Hippocampal formation (tissue), 2 donors: ENCODE data around the gene LRP8.

Source experiments
- DNase-seq, 2 donors: peaks; one replicate each; lab custom pipeline; 2025; lab: John Stamatoyannopoulos, UW

Gene LRP8

DNA sequence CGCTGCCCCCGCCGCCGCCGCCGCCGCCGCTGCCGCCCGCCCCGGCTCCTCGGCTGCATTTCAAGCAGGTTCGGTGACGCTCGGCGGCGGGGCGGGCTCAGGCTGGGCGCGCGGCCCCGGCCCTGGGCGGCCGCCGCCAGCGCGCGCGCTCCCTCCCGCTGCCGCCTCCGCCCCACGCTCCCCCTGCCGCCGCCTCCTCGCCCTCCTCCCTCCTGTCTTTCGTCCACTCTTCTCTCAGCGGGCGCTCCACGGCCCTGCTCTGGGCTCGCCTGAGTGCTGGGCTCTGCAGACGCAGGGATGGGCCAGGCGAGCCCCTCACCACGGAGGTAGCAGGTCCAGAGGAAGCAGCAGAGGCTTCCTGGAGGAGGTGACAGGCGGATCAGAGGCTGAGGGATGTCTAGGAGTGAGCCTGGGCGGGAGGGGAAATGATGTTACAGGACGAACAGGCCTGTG, at the start of gene LRP8:
LRP8 (minus strand) TSS at position 62 of the 453 bp plus-strand sequence. CDS start 158 bp downstream, outside the sequence.
- peak; percentile 30 to 37 for DNase-seq

DNA sequence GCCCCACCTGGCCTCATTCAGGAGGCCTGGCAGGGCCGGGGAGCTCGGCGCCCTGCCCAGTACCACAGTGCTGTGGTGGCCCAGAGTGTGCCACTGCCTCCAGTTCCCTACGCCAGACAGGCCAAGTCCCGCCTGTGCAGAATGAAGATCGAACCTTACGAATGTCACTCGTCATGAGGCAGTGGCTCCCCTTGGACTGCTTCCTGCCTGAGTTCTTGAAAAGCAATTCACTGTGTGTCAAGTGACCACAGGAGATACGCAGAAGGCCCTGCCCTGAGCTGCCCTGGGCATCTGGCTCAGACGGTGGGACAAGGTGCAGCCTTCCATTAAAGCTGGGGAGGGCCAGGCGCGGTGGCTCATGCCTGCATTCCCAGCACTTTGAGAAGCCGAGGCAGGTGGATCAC, 49.6 kb upstream of the LRP8 start:
- no peak for DNase-seq

DNA sequence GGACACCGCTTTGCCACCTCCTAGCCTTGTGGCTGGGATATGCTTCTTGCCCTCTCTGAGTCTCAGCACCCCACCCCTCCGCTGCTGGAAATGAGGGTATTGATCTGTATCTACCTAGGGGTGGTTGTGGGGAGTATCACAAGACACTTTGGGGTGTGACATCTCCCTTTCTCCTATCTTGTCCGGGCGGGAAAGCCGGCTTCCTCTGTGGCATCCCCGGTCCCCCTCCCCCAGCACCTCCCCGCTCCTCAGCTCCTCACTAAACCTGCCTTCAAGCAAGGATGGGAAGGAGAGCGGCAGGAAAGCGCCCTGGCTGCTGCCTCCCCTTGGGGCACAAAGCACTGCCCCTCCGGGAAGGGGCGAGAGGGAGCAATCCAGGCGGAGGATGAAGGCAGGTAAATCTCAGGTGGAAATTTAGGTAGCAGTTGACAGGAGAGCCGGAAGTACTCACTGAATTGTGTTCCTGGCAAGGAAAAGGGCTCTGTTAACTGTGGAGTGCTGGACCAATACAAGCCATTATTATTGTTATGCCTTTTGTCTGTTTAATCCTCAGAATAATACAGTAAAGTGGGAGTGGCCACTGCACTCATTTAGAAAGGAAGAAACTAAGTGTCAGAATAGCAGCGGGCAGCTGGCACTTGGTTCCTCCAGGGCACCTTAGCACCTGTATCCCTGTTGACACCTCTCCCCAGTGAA, 49.0 kb upstream of the LRP8 start:
- DNase-seq: no peak

DNA sequence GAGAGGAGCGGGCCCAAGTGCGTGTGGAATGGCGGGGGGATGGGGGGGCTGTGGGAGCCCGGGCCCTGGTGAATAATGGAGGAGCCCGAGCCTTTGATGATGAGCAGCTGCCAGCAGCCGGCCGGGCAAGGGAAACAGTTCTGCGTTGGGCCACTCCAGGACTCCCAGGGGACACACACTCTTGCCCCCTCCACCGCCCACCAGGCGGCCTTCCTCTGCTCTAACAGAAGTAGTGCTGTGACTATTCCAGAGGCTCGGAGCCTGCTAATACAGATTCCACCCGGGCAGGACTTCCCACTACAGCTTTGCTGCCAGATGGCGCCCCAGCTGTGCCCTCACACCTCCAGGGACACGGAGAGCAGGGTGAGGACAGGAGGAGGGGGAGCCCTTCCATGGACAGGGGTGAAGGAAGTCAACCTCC, 48.2 kb upstream of the LRP8 start:
- no peak for DNase-seq

DNA sequence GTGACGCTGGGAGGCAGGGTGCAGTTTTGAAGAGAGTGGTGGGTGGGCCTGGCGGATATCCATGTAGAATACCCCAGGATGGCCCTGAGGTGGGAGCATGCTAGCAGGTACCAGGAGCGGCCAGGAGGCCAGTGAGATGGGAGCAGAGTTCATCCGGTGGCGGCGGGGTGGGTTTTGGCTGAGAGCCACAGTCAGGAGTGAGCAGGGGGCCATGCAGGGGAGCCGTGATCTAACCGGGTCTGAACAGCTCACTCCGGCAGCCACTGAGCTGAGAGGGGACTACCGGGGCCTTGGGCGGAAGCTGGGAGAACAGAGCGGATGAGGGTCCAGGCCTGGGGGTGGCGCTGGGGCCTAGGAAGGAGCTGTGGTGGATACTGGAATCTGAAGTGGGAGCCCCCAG, 47.6 kb upstream of the LRP8 start:
- DNase-seq: no peak

DNA sequence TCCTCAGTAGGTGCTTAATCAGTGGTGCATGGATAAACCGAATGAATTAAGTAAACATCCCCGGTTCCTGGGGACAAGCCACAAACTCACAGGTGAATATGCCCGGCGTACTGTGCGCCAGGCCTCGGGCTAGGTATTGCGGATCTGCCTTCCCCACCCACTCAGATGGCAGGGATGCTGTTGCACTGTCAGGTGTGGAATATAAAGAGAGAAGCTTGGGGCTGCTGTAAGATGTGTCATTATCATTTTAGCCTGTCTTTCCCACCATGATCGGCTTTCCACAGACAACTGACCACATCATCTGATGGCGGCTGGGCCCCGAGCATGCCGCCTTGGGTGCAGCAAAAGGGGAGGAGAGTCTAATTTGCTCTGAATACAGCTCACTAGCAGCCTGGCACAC, 45.4 kb upstream of the LRP8 start:
- no peak for DNase-seq

DNA sequence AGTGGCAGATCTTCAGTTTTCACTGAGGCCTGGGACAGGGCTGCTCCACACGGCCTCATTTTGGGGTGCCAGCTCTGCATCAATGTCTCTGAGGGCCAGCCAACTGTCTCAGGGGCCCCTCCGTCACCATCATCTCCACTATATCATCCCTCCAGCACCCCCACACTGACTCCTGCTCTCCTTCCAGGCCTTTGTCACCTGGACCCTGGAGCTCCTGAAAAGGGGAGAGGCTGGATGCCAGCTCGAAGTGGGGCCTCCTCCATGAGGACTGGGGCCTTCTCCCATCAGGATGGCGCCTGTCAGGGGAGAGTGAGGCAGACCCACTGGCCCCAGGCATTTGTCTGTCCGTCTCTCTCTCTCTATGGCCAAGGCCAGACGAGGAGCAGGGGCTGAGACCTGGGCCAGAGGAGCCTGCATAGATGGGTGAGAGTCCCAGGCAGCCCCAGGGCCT, 44.7 kb upstream of the LRP8 start:
- no peak for DNase-seq

DNA sequence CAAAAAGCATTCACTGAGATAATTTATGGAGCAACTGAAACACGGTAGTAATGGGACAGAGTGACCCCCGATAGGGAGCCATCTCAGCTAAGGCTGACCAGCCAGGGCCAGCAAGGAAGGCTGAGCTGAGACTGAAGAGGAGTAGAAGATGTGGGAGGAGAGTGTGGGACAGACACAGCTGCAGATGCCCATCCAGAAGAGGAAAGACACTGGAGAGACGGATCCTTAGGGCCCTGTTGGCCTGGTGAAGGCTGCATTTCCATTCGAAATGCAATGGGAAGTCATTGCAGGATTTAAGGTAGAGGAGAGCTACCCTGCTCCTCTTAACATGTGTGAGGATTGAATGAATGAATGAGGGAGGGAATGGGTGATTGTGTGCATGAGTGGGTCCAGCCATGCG, 44.0 kb upstream of the LRP8 start:
- no peak for DNase-seq

DNA sequence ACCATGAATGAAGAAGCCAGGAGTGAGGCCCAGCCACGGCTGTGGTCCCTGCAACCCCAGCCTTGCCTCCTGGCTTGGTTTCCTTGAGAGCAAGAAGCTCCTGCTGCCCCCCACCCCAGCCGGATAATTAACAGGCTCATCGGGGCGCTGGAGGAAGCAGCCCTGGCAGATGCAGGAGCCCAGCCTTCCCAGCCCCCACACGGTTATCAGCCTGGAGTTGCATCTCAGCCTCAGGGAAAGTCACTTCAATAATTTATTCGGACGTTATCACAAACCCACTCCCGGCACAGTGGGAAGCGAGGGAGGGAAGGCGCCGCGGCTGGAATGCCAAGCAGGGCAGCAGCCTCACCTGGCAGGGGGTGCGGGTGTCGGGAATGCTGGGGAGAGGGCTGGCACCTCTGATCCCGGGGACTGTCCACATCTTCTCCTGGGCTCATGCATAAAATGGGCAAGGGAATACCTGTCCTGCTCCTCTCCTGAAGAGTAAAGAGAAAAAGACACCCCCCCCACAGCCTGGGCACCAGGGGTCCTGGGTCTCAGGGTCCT, 43.3 kb upstream of the LRP8 start:
- DNase-seq: no peak

DNA sequence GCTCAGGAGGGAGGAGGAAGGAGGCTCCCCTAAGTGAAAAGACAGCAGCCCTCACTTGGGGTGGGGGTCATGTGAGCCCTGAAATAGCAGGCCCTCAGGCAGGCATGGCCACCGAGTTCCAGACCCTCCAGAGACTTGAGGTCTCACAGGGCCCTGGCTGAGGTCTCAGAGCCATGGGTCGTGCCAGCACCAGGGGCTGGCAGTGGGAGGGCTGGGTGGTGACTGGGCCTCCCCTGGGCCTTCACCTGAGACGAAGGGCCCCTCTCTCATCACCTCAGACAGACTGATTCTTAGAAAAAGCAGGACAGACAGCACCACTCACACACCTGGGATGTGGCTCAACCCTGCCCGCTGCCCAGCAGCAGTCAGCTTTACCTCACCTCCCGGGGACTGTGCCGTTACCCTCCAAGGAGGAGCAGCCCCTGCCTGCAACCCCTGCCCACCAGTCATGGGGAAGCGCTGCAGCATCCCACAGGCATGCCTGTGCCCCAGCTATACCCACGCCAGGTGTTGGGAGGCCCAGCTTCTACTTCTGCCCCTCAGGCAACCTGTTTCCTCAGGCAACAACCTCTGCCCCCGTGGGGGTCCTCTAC, 42.6 kb upstream of the LRP8 start:
- DNase-seq: no peak

DNA sequence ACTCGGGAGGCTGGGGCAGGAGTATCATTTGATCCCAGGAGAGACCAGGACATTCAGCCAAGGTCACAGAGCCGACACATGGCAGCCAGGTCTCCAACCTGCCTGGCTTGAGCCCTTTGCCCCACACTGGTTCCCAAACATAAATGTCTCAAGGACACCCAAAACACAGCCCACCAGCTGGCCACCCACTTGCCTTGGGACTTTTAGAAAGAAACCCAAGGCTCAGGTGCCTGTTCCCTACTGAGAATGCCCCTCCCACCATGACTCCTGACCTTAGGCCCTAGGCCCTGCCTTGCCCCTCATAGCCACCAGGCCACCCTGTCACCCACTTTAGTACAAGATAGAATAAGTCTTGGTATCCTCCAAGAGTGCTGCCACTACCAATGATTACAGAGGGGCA, 41.9 kb upstream of the LRP8 start:
- DNase-seq: no peak

DNA sequence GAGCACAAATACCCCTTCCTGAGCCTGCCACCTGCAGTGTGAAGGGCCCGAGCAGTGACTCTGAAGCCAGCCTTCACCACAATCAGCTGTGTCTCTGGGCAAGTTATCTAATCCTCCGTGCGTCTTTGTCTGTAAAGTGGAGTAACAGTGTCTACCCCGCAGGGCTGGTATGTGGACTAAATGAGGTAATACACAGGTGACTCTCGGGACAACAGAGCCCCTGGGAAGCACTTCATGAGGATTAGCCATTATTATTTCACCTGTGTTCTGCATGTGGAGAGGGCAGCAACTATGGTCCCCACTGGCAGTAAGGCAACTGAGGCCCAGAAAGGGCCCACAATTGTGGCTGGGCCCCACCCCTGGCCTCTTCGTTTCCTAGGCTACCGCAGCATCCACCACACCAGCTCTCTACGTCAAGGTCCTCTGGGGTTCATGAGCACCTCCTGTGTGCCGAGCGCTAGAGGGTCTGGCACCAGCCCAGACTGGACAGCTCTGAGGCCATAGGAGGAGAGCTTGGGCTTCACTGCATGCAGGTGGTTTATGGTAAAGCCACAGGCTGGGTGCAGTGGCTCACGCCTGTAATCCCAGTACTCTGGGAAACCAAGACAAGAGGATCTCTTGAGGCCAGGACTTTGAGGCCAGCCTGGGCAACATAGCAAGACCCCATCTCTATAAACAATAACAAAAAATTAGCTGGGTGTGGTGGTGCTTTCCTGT, 41.3 kb upstream of the LRP8 start:
- no peak for DNase-seq

DNA sequence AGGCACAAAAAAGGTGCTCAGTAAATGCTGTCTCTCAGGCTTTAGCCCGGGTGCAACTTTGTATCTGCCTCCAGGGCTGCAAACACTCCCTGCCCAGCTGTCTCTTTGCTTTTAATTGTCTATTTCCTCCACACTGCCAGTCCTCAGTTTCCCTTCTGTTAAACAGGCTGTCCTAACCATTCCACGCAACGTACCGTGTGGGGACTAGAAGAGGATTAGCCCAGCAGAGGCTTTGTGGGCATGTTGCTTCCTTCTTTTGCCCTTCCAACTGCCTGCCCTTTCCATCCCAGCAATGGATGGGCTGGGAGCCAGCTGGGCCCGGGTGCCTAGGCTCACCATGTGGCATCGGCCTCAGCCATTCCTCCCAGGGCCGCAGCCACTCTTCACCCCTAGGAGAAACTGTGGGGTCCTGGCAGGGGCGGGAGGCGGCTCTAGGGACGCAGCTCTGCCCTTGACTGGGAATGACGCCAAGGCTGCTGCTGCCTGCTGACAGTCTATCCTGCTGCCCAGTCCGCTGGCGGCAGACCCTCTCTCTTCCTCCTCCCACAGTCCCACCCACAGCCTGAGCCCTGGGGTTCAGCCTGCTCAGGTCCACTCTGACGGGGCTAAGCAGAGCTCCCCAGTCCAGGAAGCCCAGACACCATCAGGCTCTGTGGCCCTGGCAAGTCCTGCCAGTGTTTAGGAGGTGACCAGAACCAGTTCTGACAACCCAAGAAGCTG, 40.6 kb upstream of the LRP8 start:
- DNase-seq: no peak

DNA sequence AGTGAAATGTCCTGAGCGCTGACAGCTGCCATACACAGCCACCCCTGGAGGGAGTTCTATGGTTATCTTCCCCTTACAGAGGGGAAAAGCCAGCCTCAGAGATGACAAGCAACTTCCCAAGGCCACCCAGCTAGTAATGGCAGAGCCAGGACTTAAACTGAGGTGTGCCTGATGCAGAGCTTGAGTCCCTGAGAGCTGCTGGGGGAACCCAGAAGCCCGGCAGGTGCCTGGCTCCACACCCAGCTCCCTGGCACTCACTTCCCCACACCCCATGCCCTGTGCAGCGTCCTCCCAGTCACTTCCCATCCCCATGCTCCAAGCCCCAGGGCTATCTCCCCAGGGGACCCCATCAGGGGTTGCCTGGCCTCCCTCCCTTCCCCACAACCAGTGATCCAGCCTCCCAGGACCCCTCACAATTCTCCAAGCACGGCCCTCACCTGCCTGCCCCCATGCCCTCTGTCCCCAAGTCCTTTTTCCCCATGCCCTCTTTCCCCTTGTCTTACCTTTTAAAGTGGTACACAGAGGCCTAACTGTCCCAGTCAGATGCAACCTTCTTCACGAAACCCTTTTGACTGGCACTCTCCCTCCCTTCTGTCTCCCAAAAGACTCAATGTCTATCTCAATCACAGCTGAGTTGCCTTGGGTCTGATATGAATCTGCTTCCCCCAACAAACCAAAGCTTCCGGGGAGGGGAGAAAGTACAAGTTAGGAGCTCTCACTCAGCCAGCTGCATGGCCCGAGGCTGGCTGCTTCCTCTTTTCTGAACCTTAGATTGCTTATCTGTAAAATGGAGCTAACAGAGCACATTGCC, 39.8 kb upstream of the LRP8 start:
- DNase-seq: peak in 1 of 2 donors; percentile 4

DNA sequence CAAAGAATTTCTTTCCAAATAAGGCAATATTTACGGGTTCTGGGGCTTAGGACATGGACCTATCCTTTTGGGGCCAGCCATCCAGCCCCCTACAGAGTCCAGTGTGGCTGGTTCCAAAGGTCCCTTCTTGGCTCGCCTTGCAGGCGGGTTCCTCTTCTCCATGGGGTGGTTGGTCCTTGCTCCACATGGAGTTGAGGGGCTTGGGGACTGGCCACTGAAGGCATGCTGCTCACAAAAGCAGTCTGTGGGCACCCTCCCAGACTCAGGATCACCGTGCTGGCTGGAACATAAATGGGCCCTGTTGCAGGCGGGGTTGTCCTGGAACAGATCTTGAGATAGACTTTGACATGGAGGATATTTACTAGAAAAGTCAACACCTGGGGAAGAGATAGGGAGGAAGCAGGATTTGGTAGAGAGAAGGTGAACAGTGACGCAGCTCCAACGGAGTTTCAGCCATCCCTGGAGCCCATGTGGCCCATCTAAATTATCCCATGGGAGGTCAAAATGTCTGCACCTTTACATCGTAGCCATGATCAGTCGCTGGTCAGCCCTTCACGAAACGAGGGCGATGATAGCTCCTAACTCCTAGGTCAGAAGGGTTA, 39.1 kb upstream of the LRP8 start:
- no peak for DNase-seq

DNA sequence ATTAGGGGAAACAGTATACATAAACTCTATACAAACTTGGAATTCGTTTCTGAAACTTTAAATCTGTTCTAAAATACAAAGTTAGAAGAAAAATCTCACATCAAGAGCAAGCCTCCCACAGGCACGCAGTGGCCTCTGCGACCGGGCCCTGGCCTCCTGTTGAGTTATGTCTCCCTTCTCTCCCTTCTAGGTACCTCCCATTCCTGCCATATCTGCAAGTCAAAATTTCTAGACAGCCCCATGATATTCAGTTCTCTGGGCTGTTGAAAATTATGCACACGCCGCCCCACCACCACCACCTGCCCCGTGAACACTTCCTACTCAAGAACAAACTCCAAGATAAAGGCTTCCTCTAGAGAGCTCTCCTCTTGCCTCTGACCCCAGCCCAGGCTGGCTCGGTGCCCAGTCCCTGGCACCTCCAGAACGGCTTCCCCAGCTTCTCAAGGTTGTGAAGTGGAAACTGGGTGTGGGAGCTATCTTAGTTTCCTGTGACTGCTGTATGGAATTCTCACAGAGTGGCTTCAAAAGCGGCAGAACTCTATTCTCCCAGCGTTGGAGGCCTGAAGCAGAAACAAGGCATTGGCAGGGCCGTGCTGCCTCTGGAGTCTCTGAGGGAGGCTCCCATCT, 37.7 kb upstream of the LRP8 start:
- DNase-seq: no peak

DNA sequence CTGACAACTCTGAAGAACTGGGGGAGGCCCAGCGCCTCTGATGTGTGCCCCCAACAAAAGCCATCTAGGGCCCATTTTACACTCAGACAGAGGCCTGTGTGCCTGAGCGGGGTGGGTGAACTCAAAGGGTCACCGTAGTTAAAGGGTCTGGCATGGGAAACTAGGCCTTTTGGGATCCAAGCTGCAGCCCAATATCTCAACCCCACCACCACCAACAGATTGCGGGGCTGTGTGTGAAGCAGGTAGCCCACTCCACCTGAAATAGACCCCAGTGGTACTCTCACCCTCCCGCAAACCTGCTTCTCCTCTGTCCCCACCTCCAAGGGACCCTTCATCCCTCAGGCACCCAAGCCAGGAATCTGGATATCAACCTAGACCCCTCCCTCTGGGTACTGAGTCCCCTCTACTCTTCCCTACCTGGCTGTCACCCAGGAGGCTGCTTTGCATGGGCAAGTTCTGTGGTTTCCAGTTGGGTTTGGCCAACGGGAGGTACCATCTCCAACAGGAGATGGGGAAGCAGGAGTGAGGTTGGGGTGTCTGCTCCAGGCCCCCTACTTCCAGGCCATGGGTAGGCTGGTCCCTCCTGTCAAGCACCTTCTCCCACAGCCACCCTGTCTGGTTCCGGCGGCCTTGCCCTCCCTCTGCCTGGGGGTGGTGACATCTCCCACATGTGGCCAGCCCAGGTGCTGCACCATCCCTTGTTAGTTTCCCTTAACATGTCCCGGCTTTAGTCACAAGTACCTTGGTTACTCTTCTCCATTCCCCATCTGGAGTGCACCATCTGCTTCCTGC, 35.2 kb upstream of the LRP8 start:
- DNase-seq: no peak

DNA sequence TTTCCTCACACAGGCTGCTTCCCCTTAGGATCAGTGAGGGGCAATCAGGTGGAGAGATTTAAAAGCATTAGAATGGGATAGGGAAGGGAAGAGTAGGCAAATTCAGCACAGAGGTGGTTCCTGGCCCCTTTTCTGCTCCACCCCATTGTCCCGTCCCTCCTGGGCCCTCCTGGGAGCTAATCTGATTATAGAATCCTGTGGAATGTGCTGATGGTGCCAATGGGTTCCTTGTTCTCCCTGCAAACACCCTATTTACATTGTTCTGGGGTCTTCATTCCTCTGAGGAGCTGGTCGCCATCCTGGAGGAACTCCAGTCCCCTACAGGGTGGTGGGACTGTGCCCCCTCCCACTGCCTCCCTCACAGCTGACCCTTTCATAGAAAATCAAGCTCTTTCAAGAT, 34.4 kb upstream of the LRP8 start:
- DNase-seq: no peak

DNA sequence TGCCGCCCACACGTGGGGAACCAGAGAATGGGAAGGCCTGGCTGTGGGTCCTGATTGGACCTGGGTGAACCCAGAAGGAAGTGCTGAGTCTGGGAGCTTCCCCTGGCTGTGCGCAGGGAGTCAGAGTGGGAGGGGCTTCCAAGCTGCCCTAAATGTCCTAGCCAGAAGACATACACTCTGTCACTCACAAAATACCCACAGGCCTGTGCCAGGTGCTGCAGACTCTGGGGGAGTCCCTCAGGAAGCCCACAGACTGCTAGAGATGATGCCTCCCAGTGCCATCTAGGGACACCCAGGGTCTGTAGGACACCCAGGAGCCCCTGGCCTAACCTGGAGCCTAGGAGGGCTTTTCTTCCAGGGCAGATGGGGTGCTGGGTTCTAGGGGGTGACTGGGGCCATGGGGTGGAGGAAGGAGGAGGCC, 33.7 kb upstream of the LRP8 start:
- DNase-seq: no peak

DNA sequence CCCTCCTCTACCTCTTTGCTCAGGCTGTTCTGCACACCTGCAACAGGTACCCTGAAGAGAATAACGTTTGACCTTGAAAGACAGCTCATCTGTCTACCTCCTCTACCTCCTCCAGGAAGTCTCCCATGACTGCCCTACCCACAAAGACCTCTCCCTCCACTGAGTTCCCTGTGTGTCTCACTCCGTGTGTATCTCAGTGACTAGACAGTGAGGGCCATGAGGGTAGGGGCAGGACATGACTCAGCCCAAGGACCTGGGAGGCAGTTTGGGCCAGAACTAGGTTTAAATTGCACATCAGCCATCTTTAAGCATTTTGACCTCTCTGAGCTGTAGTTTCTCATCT, 32.0 kb upstream of the LRP8 start:
- DNase-seq: no peak
